MG63 (cell line): Measurements from ENCODE around the gene SRPK1. TPM values are rescaled to one million over a fixed set of nuclear protein-coding genes. Genes with fewer than 3 reads are reported as not detected.

Source experiments
- DNase-seq: peaks from one replicate; pipeline ENCODE4 v3.0.0-alpha.2; 2020
- H3K27me3 ChIP-seq: fragments of 250-450 bp; sonication (Bioruptor Pico); 2 replicates; pipeline ENCODE4 v1.5.1; 2020; ENCODE audit warnings: mild to moderate bottlenecking, moderate library complexity
- H3K36me3 ChIP-seq: fragments of 250-450 bp; sonication (Bioruptor Pico); 2 replicates; pipeline ENCODE4 v1.5.1; 2020; ENCODE audit warnings: mild to moderate bottlenecking, moderate library complexity
- H3K4me3 ChIP-seq: fragments of 250-450 bp; sonication (Bioruptor Pico); 2 replicates; pipeline ENCODE4 v1.5.1; 2020; ENCODE audit warnings: mild to moderate bottlenecking, moderate library complexity
- H3K9me3 ChIP-seq: fragments of 250-450 bp; sonication (Bioruptor Pico); 2 replicates; pipeline ENCODE4 v1.5.1; 2020; ENCODE audit warnings: mild to moderate bottlenecking, moderate library complexity
- total RNA-seq: library from RNA; depleted of rRNA; stranded (reverse); fragments of >200 nt; shearing (Covaris generic); gene quantifications from 2 replicates; pipeline ENCODE4 v1.2.3, GENCODE V29; 2014; ENCODE audit warnings: low replicate concordance

Gene SRPK1
- total RNA-seq, 1 experiment from 2014 or later: 20.7 TPM

DNA sequence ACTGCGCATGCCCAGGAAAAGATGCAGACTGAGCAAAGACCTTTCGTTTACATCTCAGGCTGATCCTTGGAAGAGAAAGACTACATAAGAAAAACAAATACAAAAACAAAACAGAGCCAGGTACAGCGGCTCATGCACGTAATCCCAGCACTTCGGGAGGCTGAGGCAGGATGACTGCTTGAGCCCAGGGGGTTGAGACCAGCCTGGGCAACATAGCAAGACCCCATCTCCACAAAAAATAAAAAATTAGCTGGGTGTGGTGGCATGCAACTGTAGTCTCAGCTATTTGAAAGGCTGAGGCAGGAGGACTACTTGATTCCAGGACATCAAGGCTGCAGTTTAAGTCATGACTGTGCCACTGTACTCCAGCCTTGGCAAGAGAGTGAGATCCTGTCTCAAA is 41.7 kb downstream of the SRPK1 start:
- peaks cover 4% of the 10 kb centered on the region for H3K9me3 ChIP-seq
- H3K27me3 ChIP-seq: no peaks in the 10 kb centered on the region
- no peak for DNase-seq
- no peak overlapping the region for H3K4me3 ChIP-seq
- H3K36me3 ChIP-seq: peaks cover 47% of the 10 kb centered on the region

GRCh38 chr6:35876902-35877301 is 44.0 kb downstream of the SRPK1 start:
- H3K27me3 ChIP-seq: no peaks in the 10 kb centered on the region
- no peak overlapping the region for H3K4me3 ChIP-seq
- H3K36me3 ChIP-seq: peaks cover 41% of the 10 kb centered on the region
- DNase-seq: no peak
- H3K9me3 ChIP-seq: peaks cover 4% of the 10 kb centered on the region; the same call in 1 of the 2 replicates

- H3K27me3 ChIP-seq: no peaks in the 10 kb centered on the region
- DNase-seq: no peak
- H3K36me3 ChIP-seq: peaks cover 30% of the 10 kb centered on the region
- H3K9me3 ChIP-seq: no peaks in the 10 kb centered on the region
- H3K4me3 ChIP-seq: no peak overlapping the region
These were observed 46.2 kb downstream of the SRPK1 start for GRCh38 chr6:35874730-35875129.

GRCh38 chr6:35859367-35859766 is 61.5 kb downstream of the SRPK1 start:
- no peak for DNase-seq
- Histone ChIP-seq H3K27me3 (no peaks in the 10 kb centered on the region), H3K9me3 (no peaks in the 10 kb centered on the region), H3K36me3 (peaks cover 68% of the 10 kb centered on the region), H3K4me3 (no peak overlapping the region)

DNA sequence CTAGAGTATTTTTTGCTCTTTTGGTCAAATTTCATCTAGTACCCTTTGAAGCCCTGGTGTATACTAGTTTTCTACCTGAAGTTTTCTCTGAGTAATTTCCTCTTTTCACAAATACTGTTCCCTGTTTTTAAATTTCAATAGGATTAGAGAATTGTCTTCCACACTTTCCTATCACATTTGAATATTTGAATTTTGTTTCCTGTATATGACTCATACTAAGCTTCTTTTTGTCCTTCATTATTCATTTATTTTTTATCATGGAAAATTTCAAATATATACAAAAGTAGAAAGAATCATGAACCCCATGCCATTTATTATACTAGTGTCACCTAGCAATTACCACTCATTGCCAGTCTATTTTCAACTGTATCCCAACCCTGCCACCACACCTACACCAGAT is 63.0 kb downstream of the SRPK1 start:
- Histone ChIP-seq H3K4me3 (no peak overlapping the region), H3K27me3 (no peaks in the 10 kb centered on the region), H3K9me3 (no peaks in the 10 kb centered on the region), H3K36me3 (peaks cover 74% of the 10 kb centered on the region)
- DNase-seq: no peak

GRCh38 chr6:35856250-35856649 is 64.6 kb downstream of the SRPK1 start:
- Histone ChIP-seq H3K36me3 (peaks cover 80% of the 10 kb centered on the region), H3K27me3 (no peaks in the 10 kb centered on the region), H3K4me3 (no peak overlapping the region), H3K9me3 (no peaks in the 10 kb centered on the region)
- no peak for DNase-seq

DNA sequence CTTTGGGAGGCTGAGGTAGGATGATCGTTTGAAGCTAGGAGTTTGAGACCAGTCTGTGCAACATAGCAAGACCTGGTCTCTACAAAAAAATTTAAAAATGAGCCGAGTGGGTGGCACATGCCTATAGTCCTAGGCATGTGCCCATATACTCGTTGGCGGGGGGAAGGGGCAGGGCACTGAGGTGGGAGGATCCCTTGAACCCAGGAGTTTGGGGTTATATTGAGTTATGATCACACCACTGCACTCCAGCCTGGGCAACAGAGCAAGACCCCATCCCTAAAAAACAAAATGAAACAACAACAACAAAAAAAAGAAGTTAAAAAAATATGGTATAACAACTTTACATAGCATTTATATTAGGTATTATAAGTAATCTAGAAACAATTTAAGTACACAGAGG is 67.9 kb downstream of the SRPK1 start:
- H3K4me3 ChIP-seq: no peak overlapping the region
- peaks cover 88% of the 10 kb centered on the region for H3K36me3 ChIP-seq
- H3K9me3 ChIP-seq: 0 out of 2 replicates have a peak, but pooled peaks cover 2% of the 10 kb centered on the region
- no peak for DNase-seq
- no peaks in the 10 kb centered on the region for H3K27me3 ChIP-seq

DNA sequence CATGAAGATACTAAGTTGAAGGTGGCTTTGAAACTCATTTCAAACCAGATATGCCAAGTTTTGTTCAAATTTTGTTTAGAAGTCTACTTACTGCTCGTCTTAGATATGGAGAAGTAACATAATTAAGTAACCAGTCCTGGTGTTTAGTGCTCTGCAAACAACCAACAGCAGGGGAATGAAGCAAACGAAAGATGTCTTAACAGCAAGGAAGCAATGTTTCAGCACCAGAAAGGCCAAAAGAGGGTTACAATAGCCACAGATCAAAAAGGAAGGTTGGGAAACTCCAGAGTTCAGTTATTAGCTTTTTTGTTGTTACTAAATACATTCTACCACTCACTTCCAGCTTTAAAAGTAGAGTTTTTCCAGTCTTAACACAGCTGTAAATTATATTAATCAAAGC is 70.7 kb downstream of the SRPK1 start:
- Histone ChIP-seq H3K4me3 (no peak overlapping the region), H3K36me3 (peaks cover 71% of the 10 kb centered on the region), H3K9me3 (0 out of 2 replicates have a peak, but pooled peaks cover 2% of the 10 kb centered on the region), H3K27me3 (no peaks in the 10 kb centered on the region)
- DNase-seq: no peak

DNA sequence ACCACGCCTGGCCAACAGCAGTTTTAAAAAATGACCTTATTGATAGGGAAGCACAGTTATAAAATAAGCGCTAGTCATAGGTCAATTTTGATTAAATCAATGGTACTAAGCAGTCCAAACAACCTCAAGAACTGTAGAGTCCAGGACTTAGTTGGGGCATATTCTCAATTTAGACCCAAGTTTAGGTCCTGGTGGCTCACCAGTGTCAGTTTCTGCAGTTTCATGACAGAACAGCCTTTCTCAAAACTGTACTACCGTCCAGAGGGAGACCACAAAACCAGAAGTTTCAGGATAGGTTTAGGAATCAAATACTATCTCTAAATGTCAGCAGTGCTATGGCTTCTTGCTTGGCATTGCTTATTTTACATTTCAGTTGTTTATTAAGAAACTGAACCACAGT is 76.6 kb downstream of the SRPK1 start:
- no peak overlapping the region for H3K4me3 ChIP-seq
- H3K9me3 ChIP-seq: 0 out of 2 replicates have a peak, but pooled peaks cover 2% of the 10 kb centered on the region
- no peaks in the 10 kb centered on the region for H3K27me3 ChIP-seq
- H3K36me3 ChIP-seq: peaks cover 49% of the 10 kb centered on the region
- DNase-seq: no peak

- no peaks in the 10 kb centered on the region for H3K27me3 ChIP-seq
- H3K36me3 ChIP-seq: peaks cover 48% of the 10 kb centered on the region
- H3K4me3 ChIP-seq: no peak overlapping the region
- DNase-seq: no peak
- no peaks in the 10 kb centered on the region for H3K9me3 ChIP-seq
These were observed 78.5 kb downstream of the SRPK1 start for GRCh38 chr6:35842381-35842780.

DNA sequence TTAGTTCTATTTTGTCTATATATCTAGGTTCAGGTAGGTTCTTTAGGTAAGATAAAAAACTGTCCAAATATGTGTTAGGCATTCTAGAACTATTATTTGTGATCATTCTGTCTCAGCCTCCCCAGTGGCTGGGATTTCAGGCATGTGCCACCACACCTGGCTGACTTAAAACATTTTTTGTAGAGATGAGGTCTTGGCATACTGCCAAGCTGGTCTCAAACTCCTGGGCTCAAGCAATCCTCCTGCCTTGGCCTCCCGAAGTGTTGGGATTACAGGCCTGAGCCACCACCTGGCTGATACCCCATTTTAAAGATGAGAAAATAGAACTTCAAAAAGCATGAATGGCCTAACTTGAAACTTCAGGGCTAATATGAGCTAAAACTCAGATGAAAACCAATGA is 81.9 kb downstream of the SRPK1 start:
- Histone ChIP-seq H3K36me3 (peaks cover 44% of the 10 kb centered on the region), H3K9me3 (no peaks in the 10 kb centered on the region), H3K4me3 (no peak overlapping the region), H3K27me3 (no peaks in the 10 kb centered on the region)
- DNase-seq: no peak

- no peaks in the 10 kb centered on the region for H3K27me3 ChIP-seq
- no peaks in the 10 kb centered on the region for H3K9me3 ChIP-seq
- H3K4me3 ChIP-seq: no peak overlapping the region
- no peak for DNase-seq
- H3K36me3 ChIP-seq: peaks cover 32% of the 10 kb centered on the region
These were observed 87.4 kb downstream of the SRPK1 start for GRCh38 chr6:35833536-35833935.

- no peaks in the 10 kb centered on the region for H3K9me3 ChIP-seq
- peaks cover 24% of the 10 kb centered on the region for H3K36me3 ChIP-seq
- DNase-seq: no peak
- H3K27me3 ChIP-seq: no peaks in the 10 kb centered on the region
- no peak overlapping the region for H3K4me3 ChIP-seq
These were observed 89.5 kb downstream of the SRPK1 start for GRCh38 chr6:35831257-35832007.

GRCh38 chr6:35829306-35829705 is 91.6 kb downstream of the SRPK1 start:
- H3K27me3 ChIP-seq: no peaks in the 10 kb centered on the region
- no peak overlapping the region for H3K4me3 ChIP-seq
- peaks cover 13% of the 10 kb centered on the region for H3K36me3 ChIP-seq
- no peaks in the 10 kb centered on the region for H3K9me3 ChIP-seq
- no peak for DNase-seq

DNA sequence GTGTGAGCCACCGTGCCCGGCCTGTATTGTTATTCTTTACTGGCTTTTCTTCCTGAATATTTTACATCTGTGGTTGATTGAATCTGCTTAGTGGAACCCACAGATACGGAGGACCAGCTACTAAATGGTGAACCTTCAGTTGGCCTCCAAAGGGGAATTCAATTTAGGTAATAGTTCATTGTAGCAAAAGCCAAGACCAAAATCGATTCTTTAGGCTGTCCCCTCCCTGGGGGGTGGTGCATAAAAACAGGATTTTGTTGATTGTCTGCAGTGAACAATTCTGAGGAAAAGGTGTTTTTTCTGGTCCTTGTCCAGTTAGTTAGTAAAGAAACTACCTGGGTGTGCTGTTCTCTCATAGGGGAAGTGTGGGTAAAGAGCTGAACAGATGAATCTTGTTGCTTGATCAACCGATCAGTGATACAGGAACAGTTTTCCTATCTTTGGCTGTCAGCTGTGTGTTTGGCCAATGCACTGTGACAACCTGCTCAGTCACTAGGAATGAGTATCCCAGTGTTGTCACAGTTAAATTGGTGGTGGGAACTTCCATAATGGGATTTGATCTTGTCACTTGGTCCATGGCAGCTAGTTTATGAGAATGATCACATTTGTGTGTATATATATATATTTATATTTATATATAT is 96.2 kb downstream of the SRPK1 start:
- H3K9me3 ChIP-seq: no peaks in the 10 kb centered on the region
- H3K27me3 ChIP-seq: peaks cover 2% of the 10 kb centered on the region; the same call in 1 of the 2 replicates
- no peaks in the 10 kb centered on the region for H3K36me3 ChIP-seq
- DNase-seq: no peak
- no peak overlapping the region for H3K4me3 ChIP-seq

DNA sequence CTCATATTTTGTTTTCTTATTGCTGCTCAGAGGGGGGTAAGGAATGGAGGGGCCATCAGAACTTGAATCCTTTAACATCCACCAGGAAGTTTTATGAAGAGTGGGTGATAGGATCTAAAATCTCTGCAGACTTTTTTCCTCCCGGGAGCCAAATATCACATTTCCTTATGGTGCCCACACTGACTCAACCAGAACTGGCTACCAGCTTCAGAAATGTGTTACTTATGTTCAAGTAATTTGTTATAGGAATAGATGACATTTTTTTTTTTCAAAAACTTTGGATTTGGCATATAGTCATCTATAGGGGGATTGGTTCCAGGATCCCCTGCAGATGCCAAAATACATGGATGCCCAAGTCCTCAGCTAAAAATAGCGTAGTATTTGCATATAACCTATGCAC is 97.3 kb downstream of the SRPK1 start:
- Histone ChIP-seq H3K27me3 (peaks cover 5% of the 10 kb centered on the region; the same call in 1 of the 2 replicates), H3K4me3 (no peak overlapping the region), H3K9me3 (no peaks in the 10 kb centered on the region), H3K36me3 (no peaks in the 10 kb centered on the region)
- DNase-seq: no peak

- Histone ChIP-seq H3K9me3 (peaks cover 7% of the 10 kb centered on the region), H3K4me3 (no peak overlapping the region), H3K27me3 (peaks cover 5% of the 10 kb centered on the region; the same call in 1 of the 2 replicates), H3K36me3 (no peaks in the 10 kb centered on the region)
- no peak for DNase-seq
These were observed 103.4 kb downstream of the SRPK1 start for GRCh38 chr6:35817515-35817914.

GRCh38 chr6:35811699-35811995 is 109.3 kb downstream of the SRPK1 start:
- no peak for DNase-seq
- Histone ChIP-seq H3K4me3 (no peak overlapping the region), H3K36me3 (no peaks in the 10 kb centered on the region), H3K27me3 (no peaks in the 10 kb centered on the region), H3K9me3 (no peaks in the 10 kb centered on the region)
